Trophoblast cell (in vitro differentiated cells and primary cell): Measurements from ENCODE around the gene STAT5A.

ENCODE experiments used
- DNase-seq, 2 donors: peaks; one replicate each; pipeline ENCODE4 v3.0.0-alpha.2; 2016
- H2AFZ ChIP-seq: 2 replicates; pipeline ENCODE4 v1.6.1; 2013; ENCODE audit warnings: low read length, moderate library complexity, mild to moderate bottlenecking; ENCODE audit not compliant: insufficient read depth, poor library complexity
- H2AK5ac ChIP-seq: 2 replicates; pipeline ENCODE4 v1.6.1; 2013; ENCODE audit warnings: mild to moderate bottlenecking, low read length
- H2BK120ac ChIP-seq: 2 replicates; pipeline ENCODE4 v1.6.1; 2013; ENCODE audit warnings: low read length, mild to moderate bottlenecking, moderate library complexity; ENCODE audit not compliant: insufficient read depth, poor library complexity
- H2BK12ac ChIP-seq: 2 replicates; pipeline ENCODE4 v1.6.1; 2013; ENCODE audit warnings: mild to moderate bottlenecking, low read length, moderate library complexity
- H2BK5ac ChIP-seq: 2 replicates; pipeline ENCODE4 v1.6.1; 2013; ENCODE audit warnings: low read length, low read depth, moderate library complexity, mild to moderate bottlenecking; ENCODE audit not compliant: poor library complexity
- H3K14ac ChIP-seq: 2 replicates; pipeline ENCODE4 v1.6.1; 2013; ENCODE audit warnings: mild to moderate bottlenecking, low read length
- H3K18ac ChIP-seq: 2 replicates; pipeline ENCODE4 v1.6.1; 2013; ENCODE audit warnings: mild to moderate bottlenecking, low read length
- H3K23ac ChIP-seq: 2 replicates; pipeline ENCODE4 v1.6.1; 2013; ENCODE audit warnings: low read length
- H3K27ac ChIP-seq: 2 replicates; pipeline ENCODE4 v1.5.1; 2013; ENCODE audit warnings: low read depth, mild to moderate bottlenecking, inconsistent platforms, low read length, moderate library complexity
- H3K27me3 ChIP-seq: 2 replicates; pipeline ENCODE4 v1.6.1; 2013; ENCODE audit warnings: inconsistent platforms, mild to moderate bottlenecking, low read length, moderate library complexity; ENCODE audit not compliant: insufficient read depth
- H3K36me3 ChIP-seq, 2 experiments: 1 replicate in 1 of 2; 2 replicates in 1 of 2; pipeline ENCODE4 v1.6.1; 2013; ENCODE audit warnings: low read length in 2 of 2, mild to moderate bottlenecking in 2 of 2, moderate library complexity in 1 of 2; ENCODE audit not compliant: insufficient read depth in 2 of 2, control insufficient read depth in 1 of 2
- H3K4ac ChIP-seq: 2 replicates; pipeline ENCODE4 v1.6.1; 2013; ENCODE audit warnings: low read depth, mild to moderate bottlenecking, low read length, moderate library complexity
- H3K4me1 ChIP-seq, 2 experiments: 1 replicate in 1 of 2; 2 replicates in 1 of 2; pipeline ENCODE4 v1.6.1; 2013; ENCODE audit warnings: low read length in 2 of 2, mild to moderate bottlenecking in 2 of 2, moderate library complexity in 1 of 2; ENCODE audit not compliant: insufficient read depth in 2 of 2, control insufficient read depth in 1 of 2
- H3K4me2 ChIP-seq: 2 replicates; pipeline ENCODE4 v1.6.1; 2013; ENCODE audit warnings: inconsistent platforms, mild to moderate bottlenecking, low read length, moderate library complexity
- H3K4me3 ChIP-seq: 2 replicates; pipeline ENCODE4 v1.5.1; 2013; ENCODE audit warnings: mild to moderate bottlenecking, low read depth, low read length, inconsistent platforms
- H3K79me1 ChIP-seq: one replicate; pipeline ENCODE4 v1.6.1; 2013; ENCODE audit warnings: low read length
- H3K79me2 ChIP-seq: 2 replicates; pipeline ENCODE4 v1.6.1; 2013; ENCODE audit warnings: low read length, mild to moderate bottlenecking; ENCODE audit not compliant: control insufficient read depth, insufficient read depth, poor library complexity
- H3K9ac ChIP-seq: 2 replicates; pipeline ENCODE4 v1.6.1; 2013; ENCODE audit warnings: mild to moderate bottlenecking, low read length
- H3K9me3 ChIP-seq: 2 replicates; pipeline ENCODE4 v1.6.1; 2013; ENCODE audit warnings: low read depth, mild to moderate bottlenecking, control low read depth, inconsistent platforms, low read length; ENCODE audit not compliant: insufficient read depth
- H4K12ac ChIP-seq: 2 replicates; pipeline ENCODE4 v1.6.1; 2013; ENCODE audit warnings: low read depth, mild to moderate bottlenecking, low read length, moderate library complexity
- H4K8ac ChIP-seq: 2 replicates; pipeline ENCODE4 v1.6.1; 2013; ENCODE audit warnings: low read depth, mild to moderate bottlenecking, low read length, moderate library complexity
- H4K91ac ChIP-seq: one replicate; pipeline ENCODE4 v1.6.1; 2013; ENCODE audit warnings: low read depth, mild to moderate bottlenecking, low read length, moderate library complexity
- WGBS: extraction: QIAGEN DNeasy Blood & Tissue Kit; methylation state at CpG from one replicate; pipeline ENCODE4 v1.1.7; 2013; ENCODE audit warnings: missing lambda C conversion rate; ENCODE audit not compliant: insufficient read length, insufficient coverage; ENCODE audit errors: extremely low coverage; 5-methylcytosine and 5-hydroxymethylcytosine counted together

The STAT5A gene

DNA sequence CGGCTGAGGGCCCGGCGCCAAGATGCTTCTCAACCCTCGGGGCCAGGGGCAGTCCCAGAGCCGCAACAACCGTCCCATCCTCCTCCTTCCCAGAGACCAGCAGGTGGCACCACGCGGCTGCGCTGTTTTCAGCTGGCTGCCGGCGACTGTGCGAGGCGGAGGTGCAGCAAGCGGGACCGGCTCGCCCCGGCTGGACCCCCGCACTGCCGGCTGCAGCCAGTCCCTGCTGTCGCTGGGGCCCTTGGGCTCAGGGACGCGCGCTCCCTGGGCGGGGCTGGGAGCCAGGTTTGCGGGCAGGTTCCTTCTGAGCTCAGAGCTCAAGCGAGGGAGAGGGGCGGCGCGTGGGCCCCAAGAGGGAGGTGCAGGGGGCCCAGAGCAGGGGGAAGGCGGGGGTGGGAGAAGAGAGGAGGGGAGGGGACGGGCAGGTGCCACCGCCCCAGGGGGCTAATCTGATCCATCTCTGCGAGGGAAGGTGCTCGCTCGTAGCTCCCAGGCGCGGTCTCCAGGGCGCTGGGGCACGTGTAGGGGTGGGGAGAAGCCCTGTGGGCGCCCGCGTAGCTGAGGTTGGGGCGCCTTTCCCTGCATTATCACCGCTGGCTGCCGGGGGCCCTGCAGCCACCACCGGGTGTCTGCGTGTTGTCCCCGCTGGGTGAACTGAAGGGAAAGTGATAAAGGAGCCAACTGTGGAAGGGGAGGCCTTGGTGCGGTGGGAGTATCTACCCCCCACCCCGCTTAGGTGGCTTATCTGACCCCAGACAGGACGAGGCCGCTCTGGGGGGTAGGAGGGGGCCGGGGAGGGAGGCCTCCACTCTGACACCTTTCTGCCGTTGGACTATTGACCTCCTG lies 24.2 kb downstream of the STAT5A start:
- WGBS, result no CpG with 5 or more reads among the region's 54 CpGs
- Histone ChIP-seq H3K4me2 (peak overlapping the region; percentile 48), H3K27me3 (no peaks in the 10 kb centered on the region), H3K79me1 (no peaks in the 10 kb centered on the region), H3K4me1 (peaks cover 11 to 18% of the 10 kb centered on the region in 2 experiments), H4K12ac (no peak overlapping the region), H3K9me3 (peaks cover 2% of the 10 kb centered on the region), H4K91ac (no peak overlapping the region), H3K27ac (no peak overlapping the region), H3K9ac (no peak overlapping the region), H3K23ac (no peak overlapping the region), H3K4me3 (no peak overlapping the region), H4K8ac (no peak overlapping the region), H2AK5ac (no peak overlapping the region), H2BK5ac (no peak overlapping the region), H3K4ac (no peak overlapping the region), H3K36me3 (peaks cover 7 to 16% of the 10 kb centered on the region in 2 experiments), H3K14ac (no peak overlapping the region), H2BK12ac (no peak overlapping the region), H2AFZ (no peak overlapping the region), H3K18ac (no peak overlapping the region), H3K79me2 (no peaks in the 10 kb centered on the region), H2BK120ac (no peak overlapping the region)
- peak; percentile 84 to 87 for DNase-seq

DNA sequence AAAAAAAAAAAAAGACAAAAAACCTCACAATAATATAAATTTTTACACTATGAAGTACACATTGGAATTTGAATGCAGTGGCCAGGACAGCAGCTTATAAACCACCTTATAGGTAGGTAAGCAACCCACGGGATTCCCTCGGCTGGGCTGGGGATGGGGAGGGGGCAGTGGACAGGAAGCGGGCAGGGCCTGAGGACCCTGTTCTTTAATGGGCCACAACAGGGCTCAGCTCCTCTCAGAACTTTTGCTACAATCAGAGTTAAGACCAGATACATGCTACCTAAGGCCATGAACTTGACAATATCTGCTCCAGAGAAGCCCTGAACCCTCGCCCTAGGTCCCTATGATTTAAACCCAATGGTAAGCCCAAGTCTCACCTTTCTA lies 25.1 kb downstream of the STAT5A start:
- Histone ChIP-seq H4K8ac (no peak overlapping the region), H2BK5ac (no peak overlapping the region), H2BK120ac (no peak overlapping the region), H4K91ac (no peak overlapping the region), H3K23ac (no peak overlapping the region), H2AFZ (no peak overlapping the region), H3K79me1 (no peaks in the 10 kb centered on the region), H3K4me3 (no peak overlapping the region), H3K4me1 (peaks cover 11 to 18% of the 10 kb centered on the region in 2 experiments), H3K9me3 (peaks cover 2% of the 10 kb centered on the region), H2AK5ac (no peak overlapping the region), H2BK12ac (no peak overlapping the region), H3K79me2 (no peaks in the 10 kb centered on the region), H3K14ac (no peak overlapping the region), H3K9ac (no peak overlapping the region), H4K12ac (no peak overlapping the region), H3K36me3 (peaks cover 7 to 16% of the 10 kb centered on the region in 2 experiments), H3K18ac (no peak overlapping the region), H3K27me3 (no peaks in the 10 kb centered on the region), H3K4me2 (no peak overlapping the region), H3K4ac (no peak overlapping the region), H3K27ac (no peak overlapping the region)
- no peak for DNase-seq
- WGBS, result no CpG with 5 or more reads among the region's 4 CpGs

DNA sequence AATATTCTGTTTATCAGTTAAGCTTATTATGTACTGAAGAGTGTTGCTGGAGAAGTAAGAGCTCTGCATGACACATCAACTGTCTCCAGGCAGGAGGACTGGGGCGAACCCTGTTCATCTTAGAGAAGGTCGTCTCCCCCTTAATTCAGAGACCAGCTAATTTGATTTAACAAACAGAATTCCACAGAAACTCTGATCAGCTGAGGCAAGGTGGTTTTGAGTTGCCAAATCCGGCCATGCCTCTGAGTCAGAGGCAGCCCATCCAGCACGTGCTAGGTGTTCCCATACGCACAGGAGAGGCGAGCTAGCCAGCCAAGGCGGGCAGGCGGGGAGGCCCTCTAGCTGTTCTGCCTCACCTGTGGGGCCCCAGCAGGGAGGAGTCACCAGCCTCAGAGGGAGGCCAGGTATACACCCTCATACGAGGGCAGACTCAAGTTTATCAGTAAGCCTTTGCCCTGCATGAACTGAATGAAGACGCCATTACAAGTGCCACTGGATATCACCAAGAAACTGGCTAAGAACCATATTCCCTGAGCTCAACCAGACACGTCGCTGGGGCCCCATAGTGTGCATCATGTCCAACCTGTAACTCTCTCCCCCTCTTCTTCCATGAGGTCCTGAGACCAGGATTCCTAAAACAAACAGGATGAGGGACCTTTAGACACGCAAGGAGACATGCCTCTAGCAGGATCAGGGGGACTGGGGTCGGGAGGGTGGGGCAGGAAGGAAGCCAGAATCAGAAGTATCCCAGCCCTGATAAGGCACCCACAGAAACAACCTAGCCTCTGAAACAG lies 25.7 kb downstream of the STAT5A start:
- peaks cover 9 to 16% of the 10 kb centered on the region in 2 experiments for H3K36me3 ChIP-seq
- no peak overlapping the region for H3K14ac ChIP-seq
- no peak overlapping the region for H3K4ac ChIP-seq
- no peak overlapping the region for H4K12ac ChIP-seq
- no peak overlapping the region for H2BK5ac ChIP-seq
- no peak overlapping the region for H2AK5ac ChIP-seq
- DNase-seq, result peak in 1 of 2 donors; percentile 34
- H3K4me2 ChIP-seq, result no peak overlapping the region
- H3K9ac ChIP-seq, result no peak overlapping the region
- H2BK12ac ChIP-seq, result no peak overlapping the region
- H3K4me3 ChIP-seq, result peak overlapping the region; percentile 14
- no peaks in the 10 kb centered on the region for H3K27me3 ChIP-seq
- H3K4me1 ChIP-seq, result peaks cover 11 to 18% of the 10 kb centered on the region in 2 experiments
- no peak overlapping the region for H4K8ac ChIP-seq
- no peak overlapping the region for H2BK120ac ChIP-seq
- H3K18ac ChIP-seq, result no peak overlapping the region
- H3K79me1 ChIP-seq, result no peaks in the 10 kb centered on the region
- no peak overlapping the region for H3K27ac ChIP-seq
- no peaks in the 10 kb centered on the region for H3K79me2 ChIP-seq
- no peak overlapping the region for H3K23ac ChIP-seq
- WGBS, result no CpG with 5 or more reads among the region's 14 CpGs
- H4K91ac ChIP-seq, result no peak overlapping the region
- no peak overlapping the region for H2AFZ ChIP-seq
- H3K9me3 ChIP-seq, result peaks cover 2% of the 10 kb centered on the region

DNA sequence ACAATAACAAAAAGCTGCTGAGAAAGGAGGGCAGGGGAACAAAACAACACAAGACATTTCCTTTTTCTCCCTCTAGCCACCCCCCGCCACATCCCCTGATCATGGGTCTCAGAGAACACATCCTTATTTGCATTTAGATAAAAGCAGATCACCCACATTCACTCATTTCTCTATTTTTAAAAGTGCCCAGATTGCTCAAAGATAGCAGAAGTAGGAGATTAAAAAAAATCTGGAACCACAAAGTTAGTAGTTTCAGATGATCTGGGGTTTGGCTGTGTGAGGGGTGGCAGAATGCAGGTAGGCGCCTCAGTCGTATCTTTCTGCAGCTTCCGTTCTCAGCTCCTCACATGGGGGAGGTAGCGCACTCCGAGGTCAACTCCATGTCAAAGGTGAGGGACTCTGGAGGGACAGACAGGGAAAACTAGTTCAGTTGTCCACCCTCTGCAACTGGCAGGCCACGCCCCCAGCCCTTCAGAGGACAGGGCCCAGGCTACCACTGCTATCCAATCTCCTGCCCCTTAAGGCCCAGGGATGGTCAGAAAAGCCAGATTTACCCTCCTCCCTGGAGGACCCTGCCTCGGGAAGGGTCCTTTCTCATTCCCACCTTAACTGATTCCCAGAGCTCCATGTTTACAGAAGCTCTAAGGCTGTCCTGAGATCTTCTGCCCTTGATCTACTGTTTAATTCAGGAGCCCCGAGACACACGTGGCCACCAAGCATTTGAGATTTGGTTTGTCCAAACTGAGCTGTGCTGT lies 27.3 kb downstream of the STAT5A start:
- H3K4ac ChIP-seq, result no peak overlapping the region
- no peaks in the 10 kb centered on the region for H3K79me1 ChIP-seq
- peaks cover 2% of the 10 kb centered on the region for H3K9me3 ChIP-seq
- H3K27me3 ChIP-seq, result no peaks in the 10 kb centered on the region
- H3K23ac ChIP-seq, result no peak overlapping the region
- no peak overlapping the region for H2AK5ac ChIP-seq
- no peak overlapping the region for H2BK12ac ChIP-seq
- no peak overlapping the region for H3K4me2 ChIP-seq
- H3K27ac ChIP-seq, result no peak overlapping the region
- no peak overlapping the region for H4K91ac ChIP-seq
- H3K79me2 ChIP-seq, result no peaks in the 10 kb centered on the region
- no peak overlapping the region for H2BK120ac ChIP-seq
- no peak for DNase-seq
- H3K36me3 ChIP-seq, result peaks cover 9 to 16% of the 10 kb centered on the region in 2 experiments
- H4K8ac ChIP-seq, result no peak overlapping the region
- H3K9ac ChIP-seq, result no peak overlapping the region
- H2AFZ ChIP-seq, result no peak overlapping the region
- no peak overlapping the region for H3K4me3 ChIP-seq
- H4K12ac ChIP-seq, result no peak overlapping the region
- no peak overlapping the region for H3K14ac ChIP-seq
- no peak overlapping the region for H3K18ac ChIP-seq
- H3K4me1 ChIP-seq, result peaks cover 11 to 24% of the 10 kb centered on the region in 2 experiments
- no CpG with 5 or more reads among the region's 10 CpGs for WGBS
- H2BK5ac ChIP-seq, result no peak overlapping the region
